PC-3 (cell line): ENCODE data around the gene RNF113B. TPM values are rescaled to one million over a fixed set of nuclear protein-coding genes. Genes with fewer than 3 reads are reported as not detected.

Experiments
- ATAC-seq: fragments of 200-7000 bp; cut with Tn5 transposase; 2 replicates; pipeline ENCODE4 v1.9.1; 2020; ENCODE audit warnings: mild to moderate bottlenecking, moderate library complexity
- BruUV-seq: library from RNA; stranded (reverse); fragments of 400-500 nt; replicated peaks from 2 replicates; lab custom pipeline; 2021; lab: Mats Ljungman, UMichigan
- CTCF ChIA-PET: fragments of 300-600 bp; sonication (Branson Sonifier 250); formaldehyde crosslinking; loops from one replicate; lab custom pipeline; 2022; ENCODE audit warnings: antibody characterized with exemption; lab: Charles Lee
- POLR2A ChIA-PET: fragments of 300-600 bp; sonication (Branson Sonifier 250); formaldehyde crosslinking; loops from one replicate; lab custom pipeline; 2022; ENCODE audit warnings: antibody characterized with exemption; ENCODE audit not compliant: unreplicated experiment; lab: Charles Lee
- DNase-seq: peaks from one replicate; pipeline ENCODE4 v3.0.0-alpha.2; 2015
- H2AFZ ChIP-seq: fragments of 300-600 bp; sonication (generic); 2 replicates; pipeline ENCODE4 v1.6.0; 2016; ENCODE audit warnings: antibody characterized with exemption, low read length
- H3F3A ChIP-seq: fragments of 300-600 bp; sonication (generic); one replicate; pipeline ENCODE4 v1.6.0; 2017; ENCODE audit warnings: antibody characterized with exemption, low read length, control low read depth, mild to moderate bottlenecking; ENCODE audit not compliant: unreplicated experiment
- H3K27ac ChIP-seq: fragments of 300-600 bp; sonication (generic); 2 replicates; pipeline ENCODE4 v1.5.1; 2016; ENCODE audit warnings: mild to moderate bottlenecking, low read length
- H3K27me3 ChIP-seq: fragments of 300-600 bp; sonication (generic); 2 replicates; pipeline ENCODE4 v1.6.1; 2016; ENCODE audit warnings: low read length, mixed read lengths
- H3K36me3 ChIP-seq: fragments of 300-600 bp; sonication (generic); 2 replicates; pipeline ENCODE4 v1.6.1; 2016; ENCODE audit warnings: low read depth, mixed run types, low read length, mixed read lengths
- H3K4me1 ChIP-seq: fragments of 300-600 bp; sonication (generic); 2 replicates; pipeline ENCODE4 v1.5.1; 2016; ENCODE audit warnings: low read length; ENCODE audit not compliant: insufficient read depth
- H3K4me2 ChIP-seq: fragments of 300-600 bp; sonication (generic); 2 replicates; pipeline ENCODE4 v1.6.0; 2016; ENCODE audit warnings: low read length
- H3K4me3 ChIP-seq: fragments of 300-600 bp; sonication (generic); 2 replicates; pipeline ENCODE4 v1.5.1; 2016; ENCODE audit warnings: mild to moderate bottlenecking, low read length, mixed read lengths
- H3K79me2 ChIP-seq: fragments of 300-600 bp; sonication (generic); 2 replicates; pipeline ENCODE4 v1.6.1; 2017; ENCODE audit warnings: low read length, mixed read lengths
- H3K9ac ChIP-seq: fragments of 300-600 bp; sonication (generic); 2 replicates; pipeline ENCODE4 v1.6.0; 2016; ENCODE audit warnings: mild to moderate bottlenecking, low read length
- H3K9me2 ChIP-seq: fragments of 300-600 bp; sonication (generic); replicated peaks from 2 replicates; pipeline ENCODE4 v1.6.1; 2016; ENCODE audit warnings: mixed run types, low read length, mixed read lengths
- H3K9me3 ChIP-seq: fragments of 300-600 bp; sonication (generic); 2 replicates; pipeline ENCODE4 v1.6.1; 2016; ENCODE audit warnings: low read length, mixed read lengths
- H4K20me1 ChIP-seq: fragments of 300-600 bp; sonication (generic); 2 replicates; pipeline ENCODE4 v1.6.1; 2016; ENCODE audit warnings: low read length, mixed read lengths
- CTCF ChIP-seq: fragments of 300-600 bp; sonication (generic); conservative IDR thresholded peaks from 2 replicates; pipeline ENCODE4 v1.5.1; 2017; ENCODE audit warnings: antibody characterized with exemption, low read depth, mild to moderate bottlenecking, low read length
- EZH2 ChIP-seq: fragments of 300-600 bp; sonication (generic); IDR thresholded peaks from one replicate; pipeline ENCODE4 v1.6.1; 2017; ENCODE audit warnings: antibody characterized with exemption, mild to moderate bottlenecking, low read length; ENCODE audit not compliant: unreplicated experiment
- EZH2phosphoT487 ChIP-seq: fragments of 300-600 bp; sonication (generic); IDR thresholded peaks from 2 replicates; pipeline ENCODE4 v1.6.1; 2018; ENCODE audit warnings: mild to moderate bottlenecking, antibody characterized with exemption, low read length, borderline replicate concordance
- intact Hi-C: fragments of 100-400 bp; cut with micrococcal nuclease; formaldehyde crosslinking; loops from 2 replicates; pipeline ENCODE4 v1.9.0; 2023
- total RNA-seq: library from RNA; depleted of rRNA; stranded (reverse); fragments of >200 nt; gene quantifications from 2 replicates; pipeline ENCODE4 v1.2.3, GENCODE V29; 2014

RNF113B gene
- total RNA-seq, 1 experiment from 2014 or later, result not detected

GRCh38 chr13:98223741-98224140 lies 46.7 kb upstream of the RNF113B start:
- Histone ChIP-seq H3K79me2 (no peaks in the 10 kb centered on the region), H3K9me2 (no peaks in the 10 kb centered on the region), H4K20me1 (no peaks in the 10 kb centered on the region), H3F3A (no peaks in the 10 kb centered on the region), H3K9me3 (no peaks in the 10 kb centered on the region), H3K36me3 (no peaks in the 10 kb centered on the region), H3K9ac (no peak overlapping the region), H2AFZ (no peak overlapping the region), H3K4me3 (no peak overlapping the region), H3K4me2 (no peak overlapping the region), H3K27ac (no peak overlapping the region), H3K27me3 (no peaks in the 10 kb centered on the region), H3K4me1 (peaks cover 10% of the 10 kb centered on the region)
- ChIA-PET POLR2A (no interaction called here), CTCF (no interaction called here)
- DNase-seq (no peak), ATAC-seq (no peak)
- intact Hi-C loops, result no loop called here
- TF ChIP-seq CTCF (no peak), EZH2 (no peak)
- BruUV-seq, result no TSS peak

- intact Hi-C loops, result no loop called here
- Histone ChIP-seq H3F3A (no peaks in the 10 kb centered on the region), H3K27me3 (no peaks in the 10 kb centered on the region), H3K79me2 (no peaks in the 10 kb centered on the region), H3K4me3 (no peak overlapping the region), H3K4me2 (no peak overlapping the region), H3K9ac (no peak overlapping the region), H3K9me3 (no peaks in the 10 kb centered on the region), H2AFZ (no peak overlapping the region), H3K27ac (no peak overlapping the region), H3K9me2 (no peaks in the 10 kb centered on the region), H4K20me1 (no peaks in the 10 kb centered on the region), H3K36me3 (no peaks in the 10 kb centered on the region), H3K4me1 (peaks cover 7% of the 10 kb centered on the region)
- DNase-seq (no peak), ATAC-seq (no peak)
- TF ChIP-seq CTCF, result no peak
- TF ChIP-seq EZH2, result no peak
- TF ChIP-seq EZH2phosphoT487, result no peak
- CTCF ChIA-PET, result no interaction called here
- BruUV-seq, result no TSS peak
- POLR2A ChIA-PET, result no interaction called here
These were observed 45.7 kb upstream of the RNF113B start for GRCh38 chr13:98222816-98223215.

- Histone ChIP-seq H4K20me1 (no peaks in the 10 kb centered on the region), H3K4me1 (peaks cover 7% of the 10 kb centered on the region), H3K9me2 (no peaks in the 10 kb centered on the region), H3K9me3 (no peaks in the 10 kb centered on the region), H3K9ac (no peak overlapping the region), H3K79me2 (no peaks in the 10 kb centered on the region), H3K4me2 (no peak overlapping the region), H3K4me3 (no peak overlapping the region), H3F3A (no peaks in the 10 kb centered on the region), H3K27me3 (no peaks in the 10 kb centered on the region), H3K27ac (no peak overlapping the region), H2AFZ (no peak overlapping the region), H3K36me3 (no peaks in the 10 kb centered on the region)
- intact Hi-C loops, result no loop called here
- ChIA-PET POLR2A (no interaction called here), CTCF (no interaction called here)
- TF ChIP-seq CTCF (no peak), EZH2 (no peak), EZH2phosphoT487 (no peak)
- ATAC-seq (no peak), DNase-seq (peak; percentile 30)
- no TSS peak for BruUV-seq
These were observed 45.0 kb upstream of the RNF113B start for GRCh38 chr13:98222081-98222554.
